RWPE1 (cell line): ENCODE measurements around the gene UROS.

Experiments
- CTCF ChIA-PET: fragments of 350-600 bp; sonication (Branson Sonifier 250); formaldehyde crosslinking; extraction: SDS; loops from one replicate; lab custom pipeline; 2021; lab: Yijun Ruan, JAX
- POLR2A ChIA-PET: fragments of 400-600 bp; formaldehyde crosslinking; extraction: SDS; loops from one replicate; lab custom pipeline; 2020; ENCODE audit warnings: antibody characterized with exemption; ENCODE audit not compliant: low non-redundant PET; lab: Yijun Ruan, JAX
- DNase-seq: peaks from one replicate; pipeline ENCODE4 v3.0.0; 2012; ENCODE audit warnings: low spot score
- H3K27ac ChIP-seq: fragments of 450-650 bp; 2 replicates; pipeline ENCODE4 v1.5.1; 2017
- TF ChIP-seq, protein P1 (sequence below): fragments of 450-650 bp; conservative IDR thresholded peaks from 2 replicates; pipeline ENCODE4 v1.5.1; 2017; ENCODE audit warnings: low read depth, mild to moderate bottlenecking

The UROS gene

DNA sequence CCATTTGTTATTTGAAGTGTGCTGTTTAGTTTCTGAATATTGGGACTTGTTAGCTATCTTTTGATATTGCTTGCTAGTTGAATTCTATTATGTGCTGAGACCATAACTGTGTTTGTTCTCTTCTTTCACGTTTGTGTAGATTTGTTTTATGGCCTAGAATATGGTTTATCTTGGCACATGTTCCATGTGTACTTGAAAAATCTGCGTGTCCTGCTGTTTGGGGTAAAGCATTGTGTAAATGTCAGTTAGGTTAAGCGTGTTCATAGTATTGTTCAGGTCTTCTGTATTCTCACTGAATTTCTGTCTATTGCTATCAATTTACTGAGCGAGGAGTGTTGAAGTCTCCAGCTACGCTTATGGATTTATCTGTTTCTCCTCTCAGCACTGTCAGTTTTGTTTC is 66.9 kb downstream of the UROS start:
- H3K27ac ChIP-seq: no peak overlapping the region
- ChIA-PET CTCF (interaction anchor here (0.7 kb wide), 1 partner anchor 448 kb away, joined by 3 read pairs; no protein-coding TSS in a partner anchor), POLR2A (no interaction called here)
- TF ChIP-seq, protein P1, sequence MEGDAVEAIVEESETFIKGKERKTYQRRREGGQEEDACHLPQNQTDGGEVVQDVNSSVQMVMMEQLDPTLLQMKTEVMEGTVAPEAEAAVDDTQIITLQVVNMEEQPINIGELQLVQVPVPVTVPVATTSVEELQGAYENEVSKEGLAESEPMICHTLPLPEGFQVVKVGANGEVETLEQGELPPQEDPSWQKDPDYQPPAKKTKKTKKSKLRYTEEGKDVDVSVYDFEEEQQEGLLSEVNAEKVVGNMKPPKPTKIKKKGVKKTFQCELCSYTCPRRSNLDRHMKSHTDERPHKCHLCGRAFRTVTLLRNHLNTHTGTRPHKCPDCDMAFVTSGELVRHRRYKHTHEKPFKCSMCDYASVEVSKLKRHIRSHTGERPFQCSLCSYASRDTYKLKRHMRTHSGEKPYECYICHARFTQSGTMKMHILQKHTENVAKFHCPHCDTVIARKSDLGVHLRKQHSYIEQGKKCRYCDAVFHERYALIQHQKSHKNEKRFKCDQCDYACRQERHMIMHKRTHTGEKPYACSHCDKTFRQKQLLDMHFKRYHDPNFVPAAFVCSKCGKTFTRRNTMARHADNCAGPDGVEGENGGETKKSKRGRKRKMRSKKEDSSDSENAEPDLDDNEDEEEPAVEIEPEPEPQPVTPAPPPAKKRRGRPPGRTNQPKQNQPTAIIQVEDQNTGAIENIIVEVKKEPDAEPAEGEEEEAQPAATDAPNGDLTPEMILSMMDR: no peak
- no peak for DNase-seq

DNA sequence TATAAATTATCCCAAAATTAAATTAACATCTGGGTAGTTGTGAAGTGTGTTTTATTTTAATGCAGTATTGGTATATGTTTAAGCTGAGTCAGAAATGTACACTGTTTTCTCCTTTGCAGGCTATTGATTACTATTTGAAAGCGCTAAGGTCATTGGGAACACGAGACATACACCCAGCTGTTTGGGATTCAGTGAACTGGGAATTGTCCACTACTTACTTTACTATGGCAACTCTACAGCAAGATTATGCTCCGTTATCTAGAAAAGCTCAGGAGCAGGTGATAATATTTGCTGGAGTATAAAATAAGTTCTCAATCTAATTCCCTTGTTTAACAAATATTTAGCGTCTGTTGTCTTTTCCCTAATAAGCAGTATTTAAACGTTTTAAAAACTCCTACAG is 75.6 kb downstream of the UROS start:
- CTCF ChIA-PET: interaction anchor here (0.6 kb wide), 1 partner anchor 20 kb away, joined by 4 read pairs; no protein-coding TSS in a partner anchor
- TF ChIP-seq, protein P1: no peak
- DNase-seq: no peak
- POLR2A ChIA-PET: no interaction called here
- H3K27ac ChIP-seq: no peak overlapping the region

DNA sequence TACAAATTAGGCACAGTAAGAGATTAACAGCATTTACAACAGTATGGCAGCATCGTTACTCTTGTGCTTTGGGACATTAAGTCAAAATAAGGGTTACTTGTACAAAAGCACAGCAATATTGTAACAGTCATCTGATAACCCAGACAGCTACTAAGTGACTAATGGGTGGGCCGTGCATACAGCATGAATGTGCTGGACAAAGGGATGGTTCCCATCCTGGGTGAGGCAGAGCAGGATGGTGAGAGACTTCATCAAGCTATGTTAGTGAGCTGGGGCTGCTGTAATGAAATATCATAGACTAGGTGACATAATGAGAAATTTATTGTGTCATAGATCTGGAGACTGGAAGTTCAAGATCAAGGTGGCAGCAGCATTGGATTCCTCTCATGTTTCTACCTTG is 78.1 kb downstream of the UROS start:
- H3K27ac ChIP-seq: no peak overlapping the region
- DNase-seq: no peak
- CTCF ChIA-PET: interaction anchor here (0.7 to 1.0 kb wide), 2 partner anchors 11 to 759 kb away, joined by 4 read pairs; no protein-coding TSS in a partner anchor
- TF ChIP-seq, protein P1: no peak
- POLR2A ChIA-PET: no interaction called here

DNA sequence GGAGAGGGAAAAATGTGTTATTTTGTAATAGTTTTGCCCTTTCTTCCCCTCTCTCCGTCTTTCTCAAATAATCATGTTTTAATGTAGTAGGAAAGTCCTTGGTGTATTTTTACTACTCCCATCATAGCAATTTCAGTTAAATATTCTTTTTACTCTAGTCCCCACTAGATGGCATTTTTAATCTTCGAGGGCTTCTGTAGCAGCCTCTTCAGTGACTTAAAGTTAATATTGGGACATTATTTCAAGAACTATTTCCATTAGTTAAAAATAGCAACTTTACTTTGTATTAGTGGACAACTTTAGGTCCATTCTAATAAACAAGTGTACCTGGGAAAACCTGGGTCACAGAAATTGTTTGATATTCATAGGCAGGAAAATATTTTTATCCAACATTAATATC is 80.6 kb downstream of the UROS start:
- DNase-seq: no peak
- H3K27ac ChIP-seq: no peak overlapping the region
- ChIA-PET POLR2A (no interaction called here), CTCF (interaction anchor here (0.7 kb wide), 1 partner anchor 339 kb away, joined by 4 read pairs; no protein-coding TSS in a partner anchor)
- TF ChIP-seq, protein P1: no peak

DNA sequence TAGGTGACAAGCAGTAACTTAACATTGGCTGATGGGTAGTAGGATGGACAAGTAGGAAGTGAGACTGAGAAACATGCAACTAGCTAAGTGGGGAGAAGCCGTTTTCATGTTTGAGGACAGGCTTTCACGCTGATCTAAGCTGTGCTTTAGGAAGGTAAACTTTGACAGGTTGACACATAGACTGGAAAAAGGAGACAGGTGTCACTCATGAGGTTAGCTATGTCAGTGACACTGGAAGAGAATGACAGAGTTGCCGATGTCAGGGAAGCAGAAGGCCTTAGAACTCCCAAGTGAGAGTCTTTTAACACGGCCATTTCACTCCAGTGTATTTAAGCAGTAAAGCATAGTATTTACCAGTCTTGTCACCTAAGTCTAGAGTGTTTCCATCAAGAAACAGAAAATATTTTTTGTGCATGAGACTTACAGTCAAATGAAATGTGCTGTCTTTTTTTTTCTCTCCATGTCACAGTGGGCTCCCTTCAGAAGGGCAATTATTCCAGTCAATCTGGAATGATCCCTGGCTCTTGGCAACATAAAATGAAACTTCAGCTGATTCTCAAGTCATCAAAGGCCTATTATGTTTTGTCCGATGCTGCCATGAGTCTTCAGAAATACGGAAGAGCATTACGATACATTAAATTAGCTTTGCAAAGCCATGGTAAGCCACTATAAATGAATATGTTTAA is 82.9 kb downstream of the UROS start:
- no peak overlapping the region for H3K27ac ChIP-seq
- no peak for DNase-seq
- TF ChIP-seq, protein P1: no peak
- ChIA-PET POLR2A (no interaction called here), CTCF (interaction anchor here (0.6 to 0.9 kb wide), 4 partner anchors 9 to 977 kb away, joined by 3 to 4 read pairs (median 4); partner anchors contain the start of gene EDRF1)
